IMR-90 (cell line): ENCODE results near the gene C8A. TPM values are rescaled to one million over a fixed set of nuclear protein-coding genes. Genes with fewer than 3 reads are reported as not detected.

Experiments
- ATAC-seq: fragments of 200-7000 bp; cut with Tn5 transposase; 2 replicates; pipeline ENCODE4 v1.9.1; 2020; ENCODE audit warnings: low read depth, mild to moderate bottlenecking, moderate library complexity
- BruUV-seq: library from RNA; stranded (reverse); fragments of 400-500 nt; replicated peaks from 2 replicates; lab custom pipeline; 2021; lab: Mats Ljungman, UMichigan
- CTCF ChIA-PET: fragments of 300-600 bp; formaldehyde crosslinking; extraction: SDS; loops from one replicate; lab custom pipeline; 2021; ENCODE audit warnings: antibody characterized with exemption; lab: Yijun Ruan, JAX
- POLR2A ChIA-PET: fragments of 300-600 bp; sonication (Branson Sonifier 250); formaldehyde crosslinking; loops from one replicate; lab custom pipeline; 2022; ENCODE audit warnings: antibody characterized with exemption; ENCODE audit not compliant: unreplicated experiment; lab: Charles Lee
- DNase-seq: peaks from one replicate; pipeline ENCODE4 v3.0.0; 2013
- H2AFZ ChIP-seq: replicated peaks from 2 replicates; pipeline ENCODE3; 2013; ENCODE audit warnings: low read length, mild to moderate bottlenecking; ENCODE audit not compliant: poor library complexity
- H2AK5ac ChIP-seq: 2 replicates; pipeline ENCODE4 v1.6.1; 2013; ENCODE audit warnings: low read depth, low read length, inconsistent platforms
- H2AK9ac ChIP-seq: replicated peaks from 2 replicates; pipeline ENCODE3; 2013; ENCODE audit warnings: mild to moderate bottlenecking, low read depth, low read length, moderate library complexity; ENCODE audit not compliant: poor library complexity
- H2BK120ac ChIP-seq: 2 replicates; pipeline ENCODE4 v1.6.1; 2013; ENCODE audit warnings: low read depth, low read length, inconsistent platforms
- H2BK15ac ChIP-seq: 3 replicates; pipeline ENCODE4 v1.6.1; 2013; ENCODE audit warnings: low read depth, low read length, inconsistent platforms
- H2BK20ac ChIP-seq: 2 replicates; pipeline ENCODE4 v1.6.1; 2013; ENCODE audit warnings: low read depth, mild to moderate bottlenecking, inconsistent platforms, low read length, moderate library complexity
- H2BK5ac ChIP-seq: 2 replicates; pipeline ENCODE4 v1.6.1; 2013; ENCODE audit warnings: mild to moderate bottlenecking, low read depth, low read length, inconsistent platforms; ENCODE audit not compliant: poor library complexity, severe bottlenecking
- H3K14ac ChIP-seq: replicated peaks from 2 replicates; pipeline ENCODE4 v1.6.1; 2013; ENCODE audit warnings: low read depth, low read length, inconsistent platforms
- H3K18ac ChIP-seq: 2 replicates; pipeline ENCODE4 v1.6.1; 2013; ENCODE audit warnings: low read depth, low read length, control low read depth
- H3K23ac ChIP-seq: 2 replicates; pipeline ENCODE4 v1.6.1; 2013; ENCODE audit warnings: low read depth, low read length, inconsistent platforms
- H3K27ac ChIP-seq: 2 replicates; pipeline ENCODE4 v1.5.1; 2013; ENCODE audit warnings: mild to moderate bottlenecking, control low read depth, low read length; ENCODE audit not compliant: insufficient read depth
- H3K27me3 ChIP-seq: 2 replicates; pipeline ENCODE4 v1.6.1; 2013; ENCODE audit warnings: low read length; ENCODE audit not compliant: control insufficient read depth, insufficient read depth
- H3K36me3 ChIP-seq: 2 replicates; pipeline ENCODE4 v1.6.1; 2013; ENCODE audit warnings: low read length, mixed read lengths; ENCODE audit not compliant: control insufficient read depth, insufficient read depth
- H3K4ac ChIP-seq: 2 replicates; pipeline ENCODE4 v1.6.1; 2013; ENCODE audit warnings: low read depth, low read length, inconsistent platforms
- H3K4me1 ChIP-seq: 2 replicates; pipeline ENCODE4 v1.6.1; 2013; ENCODE audit warnings: low read length, mixed read lengths; ENCODE audit not compliant: control insufficient read depth, insufficient read depth
- H3K4me2 ChIP-seq: 2 replicates; pipeline ENCODE4 v1.6.1; 2013; ENCODE audit warnings: low read depth, mild to moderate bottlenecking, control low read depth, low read length, moderate library complexity
- H3K4me3 ChIP-seq: 2 replicates; pipeline ENCODE4 v1.5.1; 2013; ENCODE audit warnings: low read depth, mild to moderate bottlenecking, control low read depth, low read length, moderate library complexity; ENCODE audit not compliant: insufficient read depth
- H3K56ac ChIP-seq: 2 replicates; pipeline ENCODE4 v1.6.1; 2013; ENCODE audit warnings: low read length, inconsistent platforms; ENCODE audit not compliant: insufficient read depth; ENCODE audit errors: extremely low read depth
- H3K79me1 ChIP-seq, 2 experiments: 2 replicates each; pipeline ENCODE4 v1.6.1; 2013; ENCODE audit warnings: low read length in 2 of 2, inconsistent platforms in 1 of 2, low read depth in 1 of 2
- H3K9ac ChIP-seq: 2 replicates; pipeline ENCODE4 v1.6.1; 2013; ENCODE audit warnings: low read depth, low read length, control low read depth
- H3K9me1 ChIP-seq: 2 replicates; pipeline ENCODE4 v1.6.1; 2013; ENCODE audit warnings: low read length, inconsistent platforms; ENCODE audit not compliant: insufficient read depth
- H3K9me3 ChIP-seq: 2 replicates; pipeline ENCODE4 v1.6.1; 2013; ENCODE audit warnings: low read length; ENCODE audit not compliant: control insufficient read depth, insufficient read depth
- H4K20me1 ChIP-seq: 2 replicates; pipeline ENCODE4 v1.6.1; 2013; ENCODE audit warnings: low read length, inconsistent platforms; ENCODE audit not compliant: insufficient read depth
- H4K5ac ChIP-seq: 2 replicates; pipeline ENCODE4 v1.6.1; 2013; ENCODE audit warnings: mild to moderate bottlenecking, low read depth, low read length, control low read depth
- H4K8ac ChIP-seq, 2 experiments: 2 replicates each; pipeline ENCODE4 v1.6.1; 2013; ENCODE audit warnings: low read depth in 2 of 2, low read length in 2 of 2, control low read depth in 1 of 2, inconsistent platforms in 1 of 2
- H4K91ac ChIP-seq: 2 replicates; pipeline ENCODE4 v1.6.1; 2013; ENCODE audit warnings: low read depth, low read length, inconsistent platforms; ENCODE audit not compliant: insufficient read depth
- BHLHE40 ChIP-seq: fragments of 150-350 bp; IDR thresholded peaks from 2 replicates; pipeline ENCODE4 v1.6.1; 2016; ENCODE audit warnings: mild to moderate bottlenecking, low read depth, low read length
- CEBPB ChIP-seq: IDR thresholded peaks from 2 replicates; pipeline ENCODE4 v1.6.1; 2012; ENCODE audit warnings: low read depth, low read length, improper control_type of control experiment
- CHD1 ChIP-seq: IDR thresholded peaks from 2 replicates; pipeline ENCODE4 v1.6.1; 2012; ENCODE audit warnings: low read depth, low read length, improper control_type of control experiment
- CTCF ChIP-seq: conservative IDR thresholded peaks from 2 replicates; pipeline ENCODE4 v1.5.1; 2012; ENCODE audit warnings: mild to moderate bottlenecking, low read depth, low read length, improper control_type of control experiment
- ELK1 ChIP-seq: fragments of 150-350 bp; IDR thresholded peaks from 2 replicates; pipeline ENCODE4 v1.6.1; 2016; ENCODE audit warnings: low read depth, mild to moderate bottlenecking, low read length, moderate library complexity, borderline replicate concordance
- MAZ ChIP-seq: IDR thresholded peaks from 2 replicates; pipeline ENCODE4 v1.6.1; 2012; ENCODE audit warnings: low read depth, mild to moderate bottlenecking, low read length, improper control_type of control experiment, moderate library complexity, borderline replicate concordance
- MXI1 ChIP-seq: IDR thresholded peaks from 2 replicates; pipeline ENCODE4 v1.6.1; 2012; ENCODE audit warnings: low read depth, mild to moderate bottlenecking, low read length, moderate library complexity, borderline replicate concordance
- POLR2A ChIP-seq: IDR thresholded peaks from 2 replicates; pipeline ENCODE4 v1.6.1; 2012; ENCODE audit warnings: mild to moderate bottlenecking, low read depth, low read length
- RAD21 ChIP-seq: IDR thresholded peaks from 2 replicates; pipeline ENCODE4 v1.6.1; 2012; ENCODE audit warnings: low read length, improper control_type of control experiment
- SMC3 ChIP-seq: fragments of 150-350 bp; IDR thresholded peaks from 2 replicates; pipeline ENCODE4 v1.6.1; 2016; ENCODE audit warnings: low read depth, mild to moderate bottlenecking, antibody characterized with exemption, low read length, moderate library complexity
- WGBS, 2 experiments: methylation state at CpG; one replicate each; pipeline versions ENCODE4 v1.1.5 to v1.1.7; 2013; ENCODE audit warnings: missing lambda C conversion rate in 2 of 2; ENCODE audit not compliant: insufficient read length in 1 of 2; ENCODE audit errors: extremely low coverage in 2 of 2; 5-methylcytosine and 5-hydroxymethylcytosine counted together
- dilution Hi-C: fragments of 300-500 bp; cut with HindIII; formaldehyde crosslinking; loops from one replicate; pipeline ENCODE4 v1.14.3; 2018; ENCODE audit warnings: low sequenced_read_pairs; ENCODE audit not compliant: unreplicated experiment
- in situ Hi-C: fragments of 300-500 bp; cut with MboI; formaldehyde crosslinking; loops from 3 replicates; pipeline ENCODE4 v1.14.3; 2019; ENCODE audit warnings: low sequenced_read_pairs, inconsistent platforms, mixed read lengths
- intact Hi-C: fragments of 100-400 bp; cut with micrococcal nuclease; formaldehyde crosslinking; loops from 2 replicates; pipeline ENCODE4 v1.10.0; 2022
- polyA plus RNA-seq, 3 experiments: library from polyadenylated mRNA; depleted of rRNA; stranded (reverse); fragments of >200 nt; gene quantifications; 2 replicates each; pipeline ENCODE4 v1.2.3, GENCODE V29; 2012; ENCODE audit warnings: low replicate concordance in 1 of 3
- total RNA-seq: library from RNA; depleted of rRNA; stranded (reverse); fragments of >200 nt; gene quantifications from 2 replicates; pipeline ENCODE4 v1.2.3, GENCODE V29; 2012
- TF ChIP-seq, protein P1 (sequence below): fragments of 150-350 bp; IDR thresholded peaks from 2 replicates; pipeline ENCODE4 v1.6.1; 2017; ENCODE audit warnings: mild to moderate bottlenecking, antibody characterized with exemption, low read length, low read depth

The C8A gene
- total and polyA plus RNA-seq, 2 of the 4 experiments (the other 2 are of a cell fraction), result not detected

- WGBS, 2 experiments, result no CpG with 5 or more reads among the region's 4 CpGs
- no peak overlapping the region for H3K4me2 ChIP-seq
- H3K14ac ChIP-seq, result no peak overlapping the region
- H3K9ac ChIP-seq, result no peak overlapping the region
- CTCF ChIA-PET, result no interaction called here
- ATAC-seq (no peak), DNase-seq (no peak)
- no peak overlapping the region for H2BK20ac ChIP-seq
- no peak overlapping the region for H3K4ac ChIP-seq
- no peak overlapping the region for H3K4me3 ChIP-seq
- H3K9me1 ChIP-seq, result no peaks in the 10 kb centered on the region
- H2AK9ac ChIP-seq, result no peak overlapping the region
- H4K91ac ChIP-seq, result no peak overlapping the region
- no peak overlapping the region for H3K23ac ChIP-seq
- no peaks in the 10 kb centered on the region for H4K20me1 ChIP-seq
- H2BK15ac ChIP-seq, result no peak overlapping the region
- no peak overlapping the region for H2BK120ac ChIP-seq
- no peak overlapping the region for H2AK5ac ChIP-seq
- POLR2A ChIA-PET, result no interaction called here
- intact Hi-C loops (no loop called here), in situ Hi-C loops (no loop called here), dilution Hi-C loops (no loop called here)
- no peak overlapping the region for H3K18ac ChIP-seq
- H2BK5ac ChIP-seq, result no peak overlapping the region
- no peak overlapping the region for H2AFZ ChIP-seq
- no peaks in the 10 kb centered on the region for H3K36me3 ChIP-seq
- no peak overlapping the region for H4K5ac ChIP-seq
- BruUV-seq, result no TSS peak
- no peak overlapping the region for H3K56ac ChIP-seq
- no peak overlapping the region for H3K27ac ChIP-seq
- no peak for TF ChIP-seq CTCF
- TF ChIP-seq CEBPB, result no peak
- no peak for TF ChIP-seq SMC3
- TF ChIP-seq BHLHE40, result no peak
- TF ChIP-seq MAZ, result no peak
- TF ChIP-seq CHD1, result no peak
- TF ChIP-seq ELK1, result no peak
- TF ChIP-seq, protein P1, sequence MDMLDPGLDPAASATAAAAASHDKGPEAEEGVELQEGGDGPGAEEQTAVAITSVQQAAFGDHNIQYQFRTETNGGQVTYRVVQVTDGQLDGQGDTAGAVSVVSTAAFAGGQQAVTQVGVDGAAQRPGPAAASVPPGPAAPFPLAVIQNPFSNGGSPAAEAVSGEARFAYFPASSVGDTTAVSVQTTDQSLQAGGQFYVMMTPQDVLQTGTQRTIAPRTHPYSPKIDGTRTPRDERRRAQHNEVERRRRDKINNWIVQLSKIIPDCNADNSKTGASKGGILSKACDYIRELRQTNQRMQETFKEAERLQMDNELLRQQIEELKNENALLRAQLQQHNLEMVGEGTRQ, result no peak
- no peak for TF ChIP-seq RAD21
- TF ChIP-seq MXI1, result no peak
- no peak for TF ChIP-seq POLR2A
- H3K4me1 ChIP-seq, result peaks cover 5% of the 10 kb centered on the region
- H3K9me3 ChIP-seq, result no peaks in the 10 kb centered on the region
- H4K8ac ChIP-seq, result no peak overlapping the region
- no peaks in the 10 kb centered on the region for H3K79me1 ChIP-seq
- H3K27me3 ChIP-seq, result no peaks in the 10 kb centered on the region
These were observed 72.6 kb downstream of the C8A start for GRCh38 chr1:56927171-56927570.
